Measurements from ENCODE around the gene SPINK7. TPM values are rescaled to one million over a fixed set of nuclear protein-coding genes. Genes with fewer than 3 reads are reported as not detected.

Gene SPINK7
- total RNA-seq, 2 donors from 2014 or later: not detected

Other genes starting within 250 kb of the SPINK7 start
- gene SPINK5, start 248.4 kb upstream of the SPINK7 start, total RNA-seq: not detected
- gene SPINK14, start 143.9 kb upstream of the SPINK7 start, total RNA-seq: not detected
- not detected for gene SPINK6, start 109.4 kb upstream of the SPINK7 start, total RNA-seq
- not detected for gene MARCOL, start 73.9 kb upstream of the SPINK7 start, total RNA-seq
- gene SPINK13, start 43.6 kb upstream of the SPINK7 start, total RNA-seq: not detected
- not detected for gene SPINK9, start 23.1 kb downstream of the SPINK7 start, total RNA-seq
- gene FBXO38, start 71.5 kb downstream of the SPINK7 start, total RNA-seq: 10 to 100 TPM; 51.2 to 51.7 TPM